Heart left ventricle (tissue), 16 donors: ENCODE data around the gene KRTAP4-9. TPM values are rescaled to one million over a fixed set of nuclear protein-coding genes. Genes with fewer than 3 reads are reported as not detected.
"Not testable (repeated sequence)": the region's sequence is repeated elsewhere in the genome, so short reads cannot be mapped to it uniquely, and the experiment has no call there.

Experiments
- ATAC-seq, 4 donors: fragments of 200-7000 bp; cut with Tn5 transposase; one replicate each; pipeline ENCODE4 v1.9.1; 2020 to 2022; ENCODE audit warnings: moderate library complexity in 4 of 4, mild to moderate bottlenecking in 3 of 4, moderate number of reproducible peaks in 1 of 4
- DNase-seq, 5 donors: peaks; one replicate each; pipeline ENCODE4 v3.0.0-alpha.2; 2020
- H3K27ac ChIP-seq, 12 donors: fragments of 200-600 bp; sonication (generic) in 4 of 12; one replicate each; pipeline versions ENCODE4 v1.5.0 to v1.8.0; 2016 to 2022; ENCODE audit warnings: mild to moderate bottlenecking in 2 of 12
- H3K27me3 ChIP-seq, 9 donors: fragments of 200-600 bp; sonication (generic) in 2 of 9; one replicate each; pipeline versions ENCODE4 v1.5.1 to v1.8.0; 2016 to 2022; ENCODE audit warnings: mild to moderate bottlenecking in 3 of 9
- H3K36me3 ChIP-seq, 9 donors: fragments of 200-600 bp; sonication (generic) in 2 of 9; one replicate each; pipeline versions ENCODE4 v1.5.0 to v1.8.0; 2018 to 2022; ENCODE audit warnings: mild to moderate bottlenecking in 2 of 9
- H3K4me1 ChIP-seq, 12 donors: fragments of 200-600 bp; sonication (generic) in 4 of 12; one replicate each; pipeline versions ENCODE4 v1.5.0 to v1.8.0; 2016 to 2022; ENCODE audit warnings: mild to moderate bottlenecking in 3 of 12
- H3K4me3 ChIP-seq, 12 donors: fragments of 200-600 bp; sonication (generic) in 4 of 12; one replicate each; pipeline versions ENCODE4 v1.5.0 to v1.8.0; 2017 to 2022; ENCODE audit warnings: mild to moderate bottlenecking in 9 of 12, moderate library complexity in 4 of 12
- H3K9me3 ChIP-seq, 12 donors: fragments of 200-600 bp; sonication (generic) in 4 of 12; one replicate each; pipeline versions ENCODE4 v1.5.0 to v1.8.0; 2016 to 2022; ENCODE audit warnings: mild to moderate bottlenecking in 1 of 12
- POLR2A ChIP-seq, 2 donors: fragments of 450-650 bp; IDR thresholded peaks; one replicate each; pipeline ENCODE4 v1.6.1; 2017; ENCODE audit warnings: antibody characterized with exemption in 2 of 2, mild to moderate bottlenecking in 2 of 2, moderate library complexity in 2 of 2
- WGBS, 4 donors: extraction: QIAGEN DNeasy Blood & Tissue Kit in 2 of 4; methylation state at CpG; one replicate each; pipeline versions ENCODE4 v1.1.5 to v1.1.7; 2013 to 2018; 5-methylcytosine and 5-hydroxymethylcytosine counted together
- intact Hi-C, 10 donors: fragments of 100-400 bp; cut with DNase I; formaldehyde crosslinking; loops; one replicate each; pipeline versions ENCODE4 v1.11.1 to v1.14.2; 2022
- polyA plus RNA-seq, 2 donors: library from polyadenylated mRNA; stranded (reverse); fragments of 200-250 nt; gene quantifications; one replicate each; pipeline ENCODE4 v1.2.3, GENCODE V29; 2013
- total RNA-seq, 9 donors: library from RNA; depleted of rRNA in 2 of 9; stranded (reverse); fragments of >200 nt in 2 of 9; fragmentation: NEBNext Ultra II Directional in 3 of 9; extraction: Animal tissue kit (Norgen Biotek cat#: 25700) in 3 of 9; gene quantifications; one replicate each; pipeline versions ENCODE4 v1.1.0 to v1.2.4, GENCODE V29; 2016 to 2023
- TF ChIP-seq, protein P1 (sequence below), 12 donors: fragments of 200-600 bp; sonication (generic) in 4 of 12; IDR thresholded peaks; one replicate each; pipeline versions ENCODE4 v1.5.0 to v1.8.0; 2018 to 2022; ENCODE audit warnings: antibody characterized with exemption in 12 of 12, mild to moderate bottlenecking in 5 of 12
- donor health status: ischemic (EF 13 %, LVEDD 7.1; RV severe dilation, severe dysfunction).
- donor health status: healthy with polysubstance abuse.
- donor health status: DM: no; HTN: yes; CAD: no.
- donor health status: DM: no; HTN: no; CAD: no.
- donor health status: ischemic (EF 25% LVEDD 6.9; RV normal size, moderate dysfunction).
- donor health status: ischemic (EF 25% LVEDD 5.7; RV mildly dilated, moderate dysfunction).
- donor health status: healthy.
- donor health status: DM: yes; HTN: yes; CAD: no.
- donor health status: ischemic (EF 35%, LVEDD 5.7; RV mildly dilated, moderate dysfunction).
- donor health status: nonischemic (EF 11% LVEDD 7.7; RV severe dilation, severe dysfunction).
- donor health status: DM: yes; HTN: yes; CAD: no.
- donor health status: PGD.
- donor health status: ischemic (EF 29% LVEDD 5.4; RV normal size, mild dysfunction).
- donor health status: nonischemic (EF 23%, LVEDD 6.1; RV moderate dilation, normal function).

Gene KRTAP4-9
- total and polyA plus RNA-seq, 11 donors, result not detected

DNA sequence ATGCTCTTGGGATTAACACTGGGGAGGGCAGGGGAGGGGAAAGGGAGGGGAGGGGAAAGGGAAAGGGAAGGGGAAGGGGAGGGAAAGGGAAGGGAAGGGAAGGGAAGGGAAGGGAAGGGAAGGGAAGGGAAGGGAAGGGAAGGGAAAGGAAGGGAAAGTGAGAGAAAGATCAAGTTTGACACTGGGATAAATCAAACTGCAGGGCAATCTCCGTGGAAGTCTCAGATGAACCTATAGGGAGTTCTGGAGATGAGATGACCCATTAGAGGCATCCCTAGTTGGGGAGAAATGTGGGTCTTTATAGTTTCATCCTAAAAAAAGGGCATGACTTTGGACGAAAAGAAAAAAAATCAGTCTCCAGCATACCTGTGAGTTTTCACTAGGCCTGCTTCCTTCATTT is 16.6 kb downstream of the KRTAP4-9 start:
- no peak for TF ChIP-seq POLR2A (IDR thresholded peaks at IDR 0.05)
- TF ChIP-seq, protein P1, sequence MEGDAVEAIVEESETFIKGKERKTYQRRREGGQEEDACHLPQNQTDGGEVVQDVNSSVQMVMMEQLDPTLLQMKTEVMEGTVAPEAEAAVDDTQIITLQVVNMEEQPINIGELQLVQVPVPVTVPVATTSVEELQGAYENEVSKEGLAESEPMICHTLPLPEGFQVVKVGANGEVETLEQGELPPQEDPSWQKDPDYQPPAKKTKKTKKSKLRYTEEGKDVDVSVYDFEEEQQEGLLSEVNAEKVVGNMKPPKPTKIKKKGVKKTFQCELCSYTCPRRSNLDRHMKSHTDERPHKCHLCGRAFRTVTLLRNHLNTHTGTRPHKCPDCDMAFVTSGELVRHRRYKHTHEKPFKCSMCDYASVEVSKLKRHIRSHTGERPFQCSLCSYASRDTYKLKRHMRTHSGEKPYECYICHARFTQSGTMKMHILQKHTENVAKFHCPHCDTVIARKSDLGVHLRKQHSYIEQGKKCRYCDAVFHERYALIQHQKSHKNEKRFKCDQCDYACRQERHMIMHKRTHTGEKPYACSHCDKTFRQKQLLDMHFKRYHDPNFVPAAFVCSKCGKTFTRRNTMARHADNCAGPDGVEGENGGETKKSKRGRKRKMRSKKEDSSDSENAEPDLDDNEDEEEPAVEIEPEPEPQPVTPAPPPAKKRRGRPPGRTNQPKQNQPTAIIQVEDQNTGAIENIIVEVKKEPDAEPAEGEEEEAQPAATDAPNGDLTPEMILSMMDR (IDR thresholded peaks at IDR 0.05), result no peak
- Histone ChIP-seq H3K36me3 (no peaks in the 10 kb centered on the region), H3K9me3 (no peaks in the 10 kb centered on the region), H3K27ac (no peak overlapping the region), H3K4me1 (no peaks in the 10 kb centered on the region), H3K4me3 (no peak overlapping the region), H3K27me3 (peaks cover 0 to 18% (median 0%) of the 10 kb centered on the region in 9 donors)
- intact Hi-C loops, result no loop called here
- WGBS, 4 donors, result 78 to 95% (median 84%) methylated on average over 2 of the region's 2 CpGs
- no peak for DNase-seq
- no peak for ATAC-seq

DNA sequence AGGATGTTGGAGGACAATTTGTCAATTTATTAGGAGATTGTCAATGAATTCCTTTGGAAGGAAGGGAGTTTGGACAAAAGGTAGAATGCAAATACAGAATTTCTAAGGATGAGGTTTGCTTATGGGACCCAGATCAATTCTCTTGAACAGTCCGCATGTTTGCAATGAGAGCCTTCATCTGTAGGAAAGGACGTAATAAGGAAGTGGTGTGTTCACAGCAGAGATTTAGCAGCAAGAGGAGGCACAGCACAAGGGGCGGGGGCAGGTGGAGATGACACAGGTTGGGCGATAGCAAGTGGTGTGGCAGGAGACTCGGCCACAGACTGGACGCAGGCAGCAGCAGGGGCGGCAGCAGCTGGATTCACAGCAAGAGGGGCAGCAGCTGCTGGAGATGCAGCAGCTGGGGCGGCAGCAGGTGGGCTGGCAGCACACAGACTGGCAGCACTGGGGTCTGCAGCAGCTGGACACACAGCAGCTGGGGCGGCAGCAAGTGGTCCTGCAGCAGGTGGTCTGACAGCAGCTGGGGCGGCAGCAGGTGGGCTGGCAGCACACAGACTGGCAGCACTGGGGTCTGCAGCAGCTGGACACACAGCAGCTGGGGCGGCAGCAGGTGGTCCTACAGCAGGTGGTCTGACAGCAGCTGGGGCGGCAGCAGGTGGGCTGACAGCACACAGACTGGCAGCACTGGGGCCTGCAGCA is 18.3 kb downstream of the KRTAP4-9 start:
- H3K9me3 ChIP-seq, H3K27ac ChIP-seq, intact Hi-C loops, H3K4me1 ChIP-seq, H3K36me3 ChIP-seq, H3K4me3 ChIP-seq, ATAC-seq, DNase-seq: not testable (repeated sequence)
- H3K27me3 ChIP-seq, result peaks cover 0 to 13% (median 0%) of the 10 kb centered on the region in 9 donors
- 75 to 80% (median 75%) methylated on average over 9 to 12 of the region's 12 CpGs for WGBS, 4 donors

DNA sequence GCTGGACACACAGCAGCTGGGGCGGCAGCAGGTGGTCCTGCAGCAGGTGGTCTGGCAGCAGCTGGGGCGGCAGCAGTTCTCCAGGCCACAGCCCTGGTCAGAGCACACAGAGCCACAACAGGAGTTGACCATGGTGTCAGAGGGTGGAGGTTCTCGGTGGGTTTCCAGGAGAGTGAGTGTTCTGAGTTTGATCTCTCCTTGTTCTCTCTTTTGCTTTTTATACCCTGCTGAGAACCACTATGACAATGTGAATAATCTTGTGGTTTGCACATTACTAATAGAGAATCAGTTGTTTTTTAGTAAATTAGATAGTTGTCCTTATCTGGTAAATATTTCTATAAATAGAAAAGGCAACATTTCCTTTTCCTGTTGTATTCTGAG is 18.8 kb downstream of the KRTAP4-9 start, which contains the start of gene KRTAP4-12:
Gene KRTAP4-12, minus strand, starts transcription at position 192 of the 381 bp plus-strand sequence. Its CDS starts 60 bp downstream, at position 132.
- WGBS, 4 donors, result 28 to 72% (median 59%) methylated on average over 3 of the region's 3 CpGs
- H3K27ac ChIP-seq, H3K27me3 ChIP-seq, DNase-seq, H3K9me3 ChIP-seq, H3K36me3 ChIP-seq, H3K4me3 ChIP-seq, H3K4me1 ChIP-seq, ATAC-seq, intact Hi-C loops: not testable (repeated sequence)

DNA sequence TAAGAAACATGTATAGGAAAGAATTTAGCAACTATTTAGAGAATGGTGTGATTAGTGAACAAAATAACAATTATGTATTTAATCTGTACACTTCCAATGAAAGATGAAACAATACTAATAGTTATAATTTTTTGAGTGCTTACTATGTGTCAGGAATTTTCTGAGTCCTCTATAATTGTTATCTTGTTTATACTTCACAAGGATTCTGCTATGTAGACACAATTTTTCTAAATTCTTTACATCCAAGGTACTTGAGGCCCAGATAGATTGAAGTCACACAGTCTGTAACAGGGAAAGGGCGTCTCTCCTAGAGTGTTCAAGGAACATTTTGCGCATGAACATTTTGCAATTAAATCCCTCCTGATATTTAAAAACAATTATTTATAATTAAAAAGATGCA is 19.9 kb downstream of the KRTAP4-9 start:
- H3K4me3 ChIP-seq, result no peak overlapping the region
- ATAC-seq (no peak), DNase-seq (no peak)
- H3K36me3 ChIP-seq, result no peaks in the 10 kb centered on the region
- TF ChIP-seq POLR2A (IDR thresholded peaks at IDR 0.05), result no peak
- TF ChIP-seq, protein P1 (IDR thresholded peaks at IDR 0.05), result no peak
- H3K27me3 ChIP-seq, result peaks cover 0 to 5% (median 0%) of the 10 kb centered on the region in 9 donors
- H3K9me3 ChIP-seq, result peaks cover 0 to 7% (median 0%) of the 10 kb centered on the region in 12 donors
- no peaks in the 10 kb centered on the region for H3K4me1 ChIP-seq
- intact Hi-C loops, result no loop called here
- no peak overlapping the region for H3K27ac ChIP-seq
- WGBS, 4 donors, result 92 to 97% (median 93%) methylated on average over 2 of the region's 2 CpGs

DNA sequence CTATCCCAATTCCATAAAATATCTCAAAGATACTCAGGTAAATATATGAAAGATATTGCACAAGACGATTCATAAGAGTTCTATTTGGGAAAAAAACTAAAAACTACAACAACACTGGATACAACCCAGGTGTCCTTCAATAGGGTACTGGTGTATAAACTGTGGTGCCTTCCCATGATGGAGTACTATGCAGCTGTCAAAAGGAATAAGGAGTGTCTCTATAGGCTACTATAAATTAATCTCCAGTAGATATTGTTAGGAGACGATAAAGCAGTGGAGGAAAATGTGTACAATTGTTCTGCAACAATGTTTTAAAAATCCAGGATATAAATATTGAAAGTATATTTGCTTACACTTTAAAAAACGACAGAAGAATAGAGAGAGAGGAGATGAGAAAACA is 21.2 kb downstream of the KRTAP4-9 start:
- Histone ChIP-seq H3K4me1 (no peaks in the 10 kb centered on the region), H3K27me3 (peaks cover 0 to 5% (median 0%) of the 10 kb centered on the region in 9 donors), H3K9me3 (peaks cover 0 to 7% (median 0%) of the 10 kb centered on the region in 12 donors), H3K36me3 (no peaks in the 10 kb centered on the region), H3K4me3 (no peak overlapping the region), H3K27ac (no peak overlapping the region)
- TF ChIP-seq, protein P1 (IDR thresholded peaks at IDR 0.05), result no peak
- TF ChIP-seq POLR2A (IDR thresholded peaks at IDR 0.05), result no peak
- whole genome bisulfite sequencing, 4 donors, result 83 to 88% (median 85%) methylated on average over 3 of the region's 3 CpGs
- DNase-seq (no peak), ATAC-seq (no peak)
- intact Hi-C loops, result no loop called here
